HEK293T (cell line): ENCODE measurements around the gene H6PD.

Experiments
- ELF4 ChIP-seq: fragments of 450-650 bp; IDR thresholded peaks from 2 replicates; pipeline ENCODE4 v1.6.1; 2017; ENCODE audit warnings: antibody characterized with exemption
- FOXA1 ChIP-seq: fragments of 450-650 bp; IDR thresholded peaks from 2 replicates; pipeline ENCODE4 v1.6.1; 2016; ENCODE audit warnings: mild to moderate bottlenecking
- FOXK2 ChIP-seq: fragments of 450-650 bp; IDR thresholded peaks from 2 replicates; pipeline ENCODE4 v1.6.1; 2016; ENCODE audit warnings: mild to moderate bottlenecking
- HDGF ChIP-seq: fragments of 450-650 bp; IDR thresholded peaks from 2 replicates; pipeline ENCODE4 v1.6.1; 2017; ENCODE audit warnings: antibody characterized with exemption, borderline replicate concordance
- NFRKB ChIP-seq: fragments of 450-650 bp; IDR thresholded peaks from 2 replicates; pipeline ENCODE4 v1.6.1; 2016; ENCODE audit warnings: mild to moderate bottlenecking, moderate library complexity
- SP1 ChIP-seq: fragments of 450-650 bp; IDR thresholded peaks from 2 replicates; pipeline ENCODE4 v1.6.1; 2017
- SUZ12 ChIP-seq: fragments of 450-650 bp; IDR thresholded peaks from 2 replicates; pipeline ENCODE4 v1.6.1; 2016; ENCODE audit warnings: mild to moderate bottlenecking

DNA sequence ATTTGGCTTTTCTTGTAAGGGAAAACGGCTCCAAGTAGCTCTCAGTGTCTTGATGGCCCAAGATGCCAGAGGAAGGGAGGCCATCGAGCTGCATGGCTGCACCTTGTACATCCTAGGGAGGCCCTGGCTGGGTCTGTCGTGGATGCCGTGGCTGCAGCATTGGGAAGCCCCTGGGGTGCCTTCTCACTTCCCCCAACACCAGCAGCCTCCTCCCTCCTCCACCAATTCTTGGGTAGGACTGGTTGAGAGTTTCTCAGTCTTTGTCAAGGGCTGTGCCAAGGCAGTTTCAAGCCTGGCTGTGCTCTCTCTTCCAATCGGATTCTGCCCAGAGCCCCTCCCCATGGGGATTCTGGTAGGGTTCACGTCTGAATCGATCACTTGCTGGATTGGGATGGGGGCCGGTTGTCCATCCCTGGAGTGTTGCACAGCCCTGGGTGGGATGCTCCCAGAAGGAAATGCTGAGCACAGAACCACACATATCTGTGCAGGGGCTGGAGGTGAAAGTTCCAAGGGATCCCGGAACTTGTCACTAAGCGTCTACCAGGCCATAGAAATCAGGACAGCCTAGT, 44.1 kb downstream of the H6PD start:
- TF ChIP-seq NFRKB: no peak
- TF ChIP-seq HDGF: no peak
- TF ChIP-seq FOXA1: no peak
- no peak for TF ChIP-seq SP1
- TF ChIP-seq FOXK2: no peak
- TF ChIP-seq ELF4: no peak
- TF ChIP-seq SUZ12: no peak
